ENCODE results near the gene GMCL2. TPM values are rescaled to one million over a fixed set of nuclear protein-coding genes. Genes with fewer than 3 reads are reported as not detected.
"Not testable (repeated sequence)": the region's sequence is repeated elsewhere in the genome, so short reads cannot be mapped to it uniquely, and the experiment has no call there.

Gene GMCL2
- total RNA-seq, 2 donors from 2014 or later, result not detected

DNA sequence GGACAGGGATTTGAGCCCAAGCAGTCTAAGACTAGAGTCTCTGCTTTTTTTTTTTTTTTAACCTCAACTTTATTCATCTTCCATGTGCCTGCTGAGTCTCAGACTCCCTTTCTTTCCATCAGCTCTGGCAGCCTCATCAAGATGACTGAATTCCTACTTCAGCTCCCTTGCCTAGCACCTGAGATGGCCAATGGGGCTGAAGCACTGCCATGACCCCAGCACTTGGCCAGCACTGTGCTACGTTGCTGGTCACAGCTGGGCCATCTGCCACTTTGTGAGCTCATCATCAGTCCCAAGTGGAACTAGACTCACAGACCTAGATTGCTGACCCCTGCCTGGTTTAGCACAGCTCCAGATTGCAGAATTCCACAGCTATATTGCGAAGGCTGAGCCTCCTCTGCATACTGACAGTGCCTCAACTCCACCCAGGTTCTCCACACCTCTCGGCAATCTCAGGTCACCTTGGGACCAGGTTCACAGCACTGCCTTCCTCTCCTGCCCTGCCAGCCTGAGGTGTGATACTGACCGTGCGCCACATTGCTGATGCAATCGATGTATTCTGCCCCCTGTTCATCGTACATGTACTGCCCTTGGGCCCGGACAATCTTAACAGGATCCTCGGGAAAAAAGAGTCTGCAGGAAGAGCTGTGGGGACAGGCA, 43.8 kb upstream of the GMCL2 start:
- Mint-ChIP-seq H3K27ac (no peak overlapping the region), H3K27me3 (ENCODE audit: insufficient read depth) (no peaks in the 10 kb centered on the region), H3K36me3 (ENCODE audit: low read depth) (peaks cover 48% of the 10 kb centered on the region), H3K4me3 (peak overlapping the region; percentile 71), H3K9me3 (no peaks in the 10 kb centered on the region), H3K4me1 (peaks cover 14% of the 10 kb centered on the region)
- Histone ChIP-seq H3K36me3 (ENCODE audit: control insufficient read depth, insufficient read depth, low read length) (peaks cover 48% of the 10 kb centered on the region), H3K4me3 (ENCODE audit: low read length) (peak overlapping the region; percentile 87), H3K9me3 (ENCODE audit: control insufficient read depth, low read length) (peaks cover 10% of the 10 kb centered on the region), H3K27me3 (ENCODE audit: control insufficient read depth, insufficient read depth, low read length, poor library complexity, severe bottlenecking) (no peaks in the 10 kb centered on the region), H3K27ac (ENCODE audit: low read depth, low read length) (no peak overlapping the region), H3K4me1 (ENCODE audit: control insufficient read depth, insufficient read depth, low read length) (peaks cover 6% of the 10 kb centered on the region), H3K9ac (ENCODE audit: extremely low read depth, low read length, poor library complexity, severe bottlenecking) (no peak overlapping the region)
- TF ChIP-seq, protein P1, sequence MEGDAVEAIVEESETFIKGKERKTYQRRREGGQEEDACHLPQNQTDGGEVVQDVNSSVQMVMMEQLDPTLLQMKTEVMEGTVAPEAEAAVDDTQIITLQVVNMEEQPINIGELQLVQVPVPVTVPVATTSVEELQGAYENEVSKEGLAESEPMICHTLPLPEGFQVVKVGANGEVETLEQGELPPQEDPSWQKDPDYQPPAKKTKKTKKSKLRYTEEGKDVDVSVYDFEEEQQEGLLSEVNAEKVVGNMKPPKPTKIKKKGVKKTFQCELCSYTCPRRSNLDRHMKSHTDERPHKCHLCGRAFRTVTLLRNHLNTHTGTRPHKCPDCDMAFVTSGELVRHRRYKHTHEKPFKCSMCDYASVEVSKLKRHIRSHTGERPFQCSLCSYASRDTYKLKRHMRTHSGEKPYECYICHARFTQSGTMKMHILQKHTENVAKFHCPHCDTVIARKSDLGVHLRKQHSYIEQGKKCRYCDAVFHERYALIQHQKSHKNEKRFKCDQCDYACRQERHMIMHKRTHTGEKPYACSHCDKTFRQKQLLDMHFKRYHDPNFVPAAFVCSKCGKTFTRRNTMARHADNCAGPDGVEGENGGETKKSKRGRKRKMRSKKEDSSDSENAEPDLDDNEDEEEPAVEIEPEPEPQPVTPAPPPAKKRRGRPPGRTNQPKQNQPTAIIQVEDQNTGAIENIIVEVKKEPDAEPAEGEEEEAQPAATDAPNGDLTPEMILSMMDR (conservative IDR thresholded peaks at IDR 0.05), result no peak
- DNase-seq, result no peak
- 97 to 100% methylated on average over 8 to 9 of the region's 9 CpGs for WGBS, 2 experiments (ENCODE audit: insufficient coverage in 1 of 2, insufficient read length in 1 of 2)

DNA sequence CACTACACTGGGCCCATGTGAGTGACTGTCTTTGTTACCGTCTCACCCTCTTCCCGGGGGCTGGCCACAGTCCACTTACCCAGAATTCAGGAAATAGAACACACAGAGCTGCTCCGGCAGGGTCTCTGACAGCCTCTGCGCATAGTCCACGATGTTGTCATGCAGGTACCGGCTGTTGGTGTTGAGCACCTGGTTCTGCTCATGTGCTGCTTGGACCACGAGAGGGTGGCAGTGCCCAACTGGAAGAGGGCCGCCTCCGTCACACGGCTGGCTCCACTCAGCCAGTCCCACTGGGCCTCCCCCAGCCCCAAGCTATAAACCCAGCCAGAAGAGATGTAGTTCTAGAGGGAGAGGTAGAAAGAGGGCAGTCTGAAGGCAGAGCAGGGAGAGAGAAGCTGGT, 42.7 kb upstream of the GMCL2 start:
- no peak overlapping the region for H3K27ac ChIP-seq (ENCODE audit: low read depth, low read length)
- H3K27me3 Mint-ChIP-seq (ENCODE audit: insufficient read depth), result no peaks in the 10 kb centered on the region
- 95 to 98% methylated on average over 6 to 10 of the region's 10 CpGs for WGBS, 2 experiments (ENCODE audit: insufficient coverage in 1 of 2, insufficient read length in 1 of 2)
- TF ChIP-seq, protein P1 (conservative IDR thresholded peaks at IDR 0.05), result no peak
- H3K36me3 Mint-ChIP-seq (ENCODE audit: low read depth), result peaks cover 57% of the 10 kb centered on the region
- no peak overlapping the region for H3K27ac Mint-ChIP-seq
- H3K36me3 ChIP-seq (ENCODE audit: control insufficient read depth, insufficient read depth, low read length), result peaks cover 49% of the 10 kb centered on the region
- no peaks in the 10 kb centered on the region for H3K9me3 Mint-ChIP-seq
- peaks cover 10% of the 10 kb centered on the region for H3K9me3 ChIP-seq (ENCODE audit: control insufficient read depth, low read length)
- H3K4me3 ChIP-seq (ENCODE audit: low read length), result no peak overlapping the region
- H3K4me1 Mint-ChIP-seq, result peaks cover 13% of the 10 kb centered on the region
- H3K4me1 ChIP-seq (ENCODE audit: control insufficient read depth, insufficient read depth, low read length), result peaks cover 6% of the 10 kb centered on the region
- H3K27me3 ChIP-seq (ENCODE audit: control insufficient read depth, insufficient read depth, low read length, poor library complexity, severe bottlenecking), result no peaks in the 10 kb centered on the region
- H3K4me3 Mint-ChIP-seq, result no peak overlapping the region
- DNase-seq, result no peak
- no peak overlapping the region for H3K9ac ChIP-seq (ENCODE audit: extremely low read depth, low read length, poor library complexity, severe bottlenecking)

DNA sequence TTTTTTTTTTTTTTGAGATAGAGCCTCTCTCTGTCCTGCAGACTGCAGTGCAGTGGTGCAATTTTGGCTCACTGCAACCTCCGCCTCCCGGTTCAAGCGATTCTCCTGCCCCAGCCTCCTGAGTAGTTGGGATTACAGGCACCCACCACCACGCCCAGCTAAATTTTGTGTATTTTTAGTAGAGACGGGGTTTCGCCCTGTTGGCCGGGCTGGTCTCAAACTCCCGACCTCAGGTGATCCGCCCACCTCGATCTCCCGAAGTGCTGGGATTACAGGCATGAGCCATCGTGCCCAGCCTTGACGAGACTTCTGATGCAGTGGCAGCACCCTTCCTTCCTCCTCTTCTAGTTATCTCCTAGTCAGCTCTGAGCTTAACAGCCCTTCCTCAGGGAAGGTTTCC, 41.9 kb upstream of the GMCL2 start:
- H3K4me1 Mint-ChIP-seq, result peaks cover 13% of the 10 kb centered on the region
- H3K36me3 ChIP-seq (ENCODE audit: control insufficient read depth, insufficient read depth, low read length), result peaks cover 57% of the 10 kb centered on the region
- H3K9me3 Mint-ChIP-seq; DNase-seq; H3K4me1 ChIP-seq (ENCODE audit: control insufficient read depth, insufficient read depth, low read length); H3K9me3 ChIP-seq (ENCODE audit: control insufficient read depth, low read length); H3K4me3 Mint-ChIP-seq; H3K27ac Mint-ChIP-seq; H3K27me3 ChIP-seq (ENCODE audit: control insufficient read depth, insufficient read depth, low read length, poor library complexity, severe bottlenecking); H3K4me3 ChIP-seq (ENCODE audit: low read length); H3K27me3 Mint-ChIP-seq (ENCODE audit: insufficient read depth); H3K9ac ChIP-seq (ENCODE audit: extremely low read depth, low read length, poor library complexity, severe bottlenecking); H3K27ac ChIP-seq (ENCODE audit: low read depth, low read length): not testable (repeated sequence)
- H3K36me3 Mint-ChIP-seq (ENCODE audit: low read depth), result peaks cover 59% of the 10 kb centered on the region
- 90 to 96% methylated on average over 11 to 13 of the region's 13 CpGs for WGBS, 2 experiments (ENCODE audit: insufficient coverage in 1 of 2, insufficient read length in 1 of 2)

DNA sequence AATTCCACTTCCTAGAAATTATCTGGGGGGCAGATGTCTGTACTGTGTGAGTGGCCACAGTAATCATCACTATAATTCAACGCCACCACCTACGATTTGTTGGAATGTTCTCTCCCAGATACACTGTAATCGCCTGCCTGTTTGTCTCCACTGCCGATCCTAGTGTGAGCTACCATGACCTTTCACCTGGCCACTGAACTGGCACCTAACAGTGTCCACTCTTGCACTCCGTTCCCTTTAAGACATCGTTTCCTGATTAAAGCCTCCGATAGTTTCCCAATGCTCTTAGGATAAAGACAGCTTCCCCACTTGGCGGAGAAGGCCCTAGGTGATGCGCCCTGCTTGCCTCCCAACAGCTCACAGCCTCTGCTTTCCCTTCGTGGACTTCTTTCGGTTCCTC, 41.4 kb upstream of the GMCL2 start:
- Histone ChIP-seq H3K27me3 (ENCODE audit: control insufficient read depth, insufficient read depth, low read length, poor library complexity, severe bottlenecking) (no peaks in the 10 kb centered on the region), H3K4me3 (ENCODE audit: low read length) (no peak overlapping the region), H3K9ac (ENCODE audit: extremely low read depth, low read length, poor library complexity, severe bottlenecking) (no peak overlapping the region), H3K27ac (ENCODE audit: low read depth, low read length) (no peak overlapping the region), H3K36me3 (ENCODE audit: control insufficient read depth, insufficient read depth, low read length) (peaks cover 59% of the 10 kb centered on the region), H3K4me1 (ENCODE audit: control insufficient read depth, insufficient read depth, low read length) (peaks cover 6% of the 10 kb centered on the region), H3K9me3 (ENCODE audit: control insufficient read depth, low read length) (peaks cover 10% of the 10 kb centered on the region)
- WGBS, 2 experiments (ENCODE audit: insufficient coverage in 1 of 2, insufficient read length in 1 of 2), result 95 to 98% methylated on average over 10 to 11 of the region's 11 CpGs
- DNase-seq, result no peak
- no peak overlapping the region for H3K27ac Mint-ChIP-seq
- H3K36me3 Mint-ChIP-seq (ENCODE audit: low read depth), result peaks cover 61% of the 10 kb centered on the region
- no peaks in the 10 kb centered on the region for H3K27me3 Mint-ChIP-seq (ENCODE audit: insufficient read depth)
- H3K4me3 Mint-ChIP-seq, result no peak overlapping the region
- H3K4me1 Mint-ChIP-seq, result peaks cover 18% of the 10 kb centered on the region
- no peaks in the 10 kb centered on the region for H3K9me3 Mint-ChIP-seq
- TF ChIP-seq, protein P1 (conservative IDR thresholded peaks at IDR 0.05), result no peak
